ENCODE data around the gene PAQR5.

DNA sequence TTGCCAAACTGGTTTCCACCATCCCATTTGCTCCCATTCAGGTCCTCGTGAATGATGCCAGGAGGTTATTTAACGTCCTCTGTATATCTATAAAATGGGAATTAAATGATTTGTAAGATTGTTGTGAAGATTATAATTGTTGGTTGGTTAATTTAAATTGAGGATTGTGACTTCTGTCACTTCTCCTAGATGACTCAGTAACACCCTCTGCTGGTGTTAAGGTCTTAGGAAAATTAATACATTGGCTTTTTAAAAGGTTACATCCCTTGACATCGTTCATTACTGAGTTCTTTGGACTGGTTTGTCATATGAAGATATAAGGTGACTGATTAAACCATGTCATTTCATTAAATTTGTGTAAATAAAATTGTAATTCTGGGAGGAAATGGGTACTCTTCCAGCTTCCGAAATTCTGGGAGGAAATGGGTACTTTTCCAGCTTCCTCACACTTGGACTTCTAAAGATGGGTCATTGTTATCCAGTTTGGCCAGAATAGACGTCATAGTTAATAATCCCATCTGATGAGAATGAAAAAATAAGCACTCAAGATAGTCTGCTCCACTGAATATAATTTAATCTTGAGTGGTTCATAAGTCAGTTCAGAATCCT is 33.3 kb upstream of the PAQR5 start:
- TF ChIP-seq ZBTB33 (IDR thresholded peaks at IDR 0.05; ENCODE audit: extremely low read depth, insufficient replicate concordance, low read length) (no peak), TCF7L2 (IDR thresholded peaks at IDR 0.05; ENCODE audit: borderline replicate concordance, extremely low read depth, insufficient read depth, insufficient read length) (no peak), EZH2 (IDR thresholded peaks at IDR 0.05) (no peak), POLR2AphosphoS5 (IDR thresholded peaks at IDR 0.05; ENCODE audit: low read depth, low read length) (no peak)
- TF ChIP-seq, protein P1, sequence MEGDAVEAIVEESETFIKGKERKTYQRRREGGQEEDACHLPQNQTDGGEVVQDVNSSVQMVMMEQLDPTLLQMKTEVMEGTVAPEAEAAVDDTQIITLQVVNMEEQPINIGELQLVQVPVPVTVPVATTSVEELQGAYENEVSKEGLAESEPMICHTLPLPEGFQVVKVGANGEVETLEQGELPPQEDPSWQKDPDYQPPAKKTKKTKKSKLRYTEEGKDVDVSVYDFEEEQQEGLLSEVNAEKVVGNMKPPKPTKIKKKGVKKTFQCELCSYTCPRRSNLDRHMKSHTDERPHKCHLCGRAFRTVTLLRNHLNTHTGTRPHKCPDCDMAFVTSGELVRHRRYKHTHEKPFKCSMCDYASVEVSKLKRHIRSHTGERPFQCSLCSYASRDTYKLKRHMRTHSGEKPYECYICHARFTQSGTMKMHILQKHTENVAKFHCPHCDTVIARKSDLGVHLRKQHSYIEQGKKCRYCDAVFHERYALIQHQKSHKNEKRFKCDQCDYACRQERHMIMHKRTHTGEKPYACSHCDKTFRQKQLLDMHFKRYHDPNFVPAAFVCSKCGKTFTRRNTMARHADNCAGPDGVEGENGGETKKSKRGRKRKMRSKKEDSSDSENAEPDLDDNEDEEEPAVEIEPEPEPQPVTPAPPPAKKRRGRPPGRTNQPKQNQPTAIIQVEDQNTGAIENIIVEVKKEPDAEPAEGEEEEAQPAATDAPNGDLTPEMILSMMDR (IDR thresholded peaks at IDR 0.05 in 2 of 3, conservative IDR thresholded peaks at IDR 0.05 in 1 of 3; ENCODE audit: borderline replicate concordance in 1 of 3, insufficient read depth in 1 of 3, low read depth in 2 of 3, low read length in 2 of 3), result peak; percentile 49 to 73 (median 57); a peak in 5 of 6 replicates

Measured in HCT116 (cell line).